HEK293 (cell line): Measurements from ENCODE around the gene PACSIN2.
A peak's percentile ranks its signal among the peaks of the same experiment; 100 is the strongest.

Experiments used
- GFI1B ChIP-seq: fragments of 450-650 bp; formaldehyde crosslinking; IDR thresholded peaks from 2 replicates; pipeline ENCODE4 v1.5.1; 2016; ENCODE audit warnings: missing biosample characterization, missing genetic modification characterization
- GLI2 ChIP-seq: fragments of 450-650 bp; formaldehyde crosslinking; IDR thresholded peaks from 2 replicates; pipeline ENCODE4; 2017; ENCODE audit warnings: missing biosample characterization, missing genetic modification characterization, low read depth, borderline replicate concordance
- PATZ1 ChIP-seq: fragments of 450-650 bp; formaldehyde crosslinking; IDR thresholded peaks from 2 replicates; pipeline ENCODE4 v1.5.1; 2016; ENCODE audit warnings: missing biosample characterization, missing genetic modification characterization
- PRDM2 ChIP-seq: fragments of 450-650 bp; formaldehyde crosslinking; IDR thresholded peaks from 2 replicates; pipeline ENCODE4 v1.5.1; 2016; ENCODE audit warnings: missing biosample characterization, missing genetic modification characterization, borderline replicate concordance
- SCRT1 ChIP-seq: fragments of 450-650 bp; formaldehyde crosslinking; IDR thresholded peaks from 2 replicates; pipeline ENCODE4 v1.5.1; 2016; ENCODE audit warnings: missing biosample characterization, missing genetic modification characterization, borderline replicate concordance
- SP2 ChIP-seq: fragments of 450-650 bp; formaldehyde crosslinking; IDR thresholded peaks from 2 replicates; pipeline ENCODE4 v1.5.1; 2016; ENCODE audit warnings: missing biosample characterization, missing genetic modification characterization
- SP7 ChIP-seq: fragments of 450-650 bp; formaldehyde crosslinking; IDR thresholded peaks from 2 replicates; pipeline ENCODE4 v1.5.1; 2016; ENCODE audit warnings: missing biosample characterization, missing genetic modification characterization
- TRIM28 ChIP-seq: IDR thresholded peaks from 2 replicates; pipeline ENCODE4 v1.6.1; 2011; ENCODE audit warnings: low read length, control low read depth, borderline replicate concordance
- TSHZ1 ChIP-seq: fragments of 450-650 bp; formaldehyde crosslinking; IDR thresholded peaks from 2 replicates; pipeline ENCODE4 v1.5.1; 2016; ENCODE audit warnings: missing biosample characterization, missing genetic modification characterization, borderline replicate concordance
- ZBTB1 ChIP-seq: fragments of 450-650 bp; formaldehyde crosslinking; IDR thresholded peaks from 2 replicates; pipeline ENCODE4 v1.5.1; 2016; ENCODE audit warnings: missing biosample characterization, missing genetic modification characterization
- ZEB2 ChIP-seq: fragments of 450-650 bp; formaldehyde crosslinking; IDR thresholded peaks from 2 replicates; pipeline ENCODE4 v1.5.1; 2016; ENCODE audit warnings: missing biosample characterization, missing genetic modification characterization
- ZIC2 ChIP-seq: fragments of 450-650 bp; formaldehyde crosslinking; IDR thresholded peaks from 2 replicates; pipeline ENCODE4 v1.5.1; 2016; ENCODE audit warnings: missing biosample characterization, missing genetic modification characterization
- ZNF239 ChIP-seq: fragments of 450-650 bp; formaldehyde crosslinking; IDR thresholded peaks from 2 replicates; pipeline ENCODE4 v1.5.1; 2016; ENCODE audit warnings: missing biosample characterization, missing genetic modification characterization
- ZNF248 ChIP-seq: fragments of 450-650 bp; formaldehyde crosslinking; IDR thresholded peaks from 2 replicates; pipeline ENCODE4 v1.5.1; 2017; ENCODE audit warnings: missing biosample characterization, missing genetic modification characterization
- ZNF366 ChIP-seq: fragments of 450-650 bp; formaldehyde crosslinking; conservative IDR thresholded peaks from 2 replicates; pipeline ENCODE4 v1.5.1; 2016; ENCODE audit warnings: missing biosample characterization, missing genetic modification characterization
- ZNF416 ChIP-seq: fragments of 450-650 bp; formaldehyde crosslinking; IDR thresholded peaks from 2 replicates; pipeline ENCODE4 v1.5.1; 2016; ENCODE audit warnings: missing biosample characterization, missing genetic modification characterization
- ZNF510 ChIP-seq: fragments of 450-650 bp; formaldehyde crosslinking; IDR thresholded peaks from 2 replicates; pipeline ENCODE4 v1.5.1; 2018; ENCODE audit warnings: mild to moderate bottlenecking, missing genetic modification characterization, missing biosample characterization; ENCODE audit not compliant: insufficient replicate concordance
- ZNF513 ChIP-seq: fragments of 450-650 bp; IDR thresholded peaks from 2 replicates; pipeline ENCODE4 v1.5.1; 2018; ENCODE audit warnings: missing biosample characterization, missing genetic modification characterization
- ZNF639 ChIP-seq: fragments of 450-650 bp; formaldehyde crosslinking; IDR thresholded peaks from 2 replicates; pipeline ENCODE4 v1.5.1; 2016; ENCODE audit warnings: missing biosample characterization, missing genetic modification characterization
- ZNF654 ChIP-seq: fragments of 450-650 bp; formaldehyde crosslinking; IDR thresholded peaks from 2 replicates; pipeline ENCODE4 v1.5.1; 2016; ENCODE audit warnings: low read depth, missing biosample characterization, missing genetic modification characterization
- ZNF664 ChIP-seq: fragments of 450-650 bp; formaldehyde crosslinking; IDR thresholded peaks from 2 replicates; pipeline ENCODE4 v1.5.1; 2016; ENCODE audit warnings: missing biosample characterization, missing genetic modification characterization
- ZNF692 ChIP-seq: fragments of 450-650 bp; formaldehyde crosslinking; IDR thresholded peaks from 2 replicates; pipeline ENCODE4 v1.5.1; 2016; ENCODE audit warnings: missing biosample characterization, missing genetic modification characterization
- ZSCAN23 ChIP-seq: fragments of 450-650 bp; formaldehyde crosslinking; IDR thresholded peaks from 2 replicates; pipeline ENCODE4 v1.5.1; 2016; ENCODE audit warnings: missing biosample characterization, missing genetic modification characterization

Gene PACSIN2

GRCh38 chr22:42939941-42940653 is 74.9 kb downstream of the PACSIN2 start (continued):
- TF ChIP-seq ZIC2 (tag by site-specific recombination) (peak; percentile 66), GFI1B (tag by site-specific recombination) (peak; percentile 32; the same call in 1 of the 2 replicates), GLI2 (tag by site-specific recombination) (peak; percentile 54; the same call in 1 of the 2 replicates), SCRT1 (tag by site-specific recombination) (no peak), ZNF510 (tag by site-specific recombination) (no peak), ZNF239 (tag by site-specific recombination) (no peak), ZNF366 (tag by site-specific recombination) (peak; percentile 75), ZNF664 (tag by site-specific recombination) (0 out of 2 replicates have a peak, but pooled peaks have one; percentile 7), ZNF654 (tag by site-specific recombination) (0 out of 2 replicates have a peak, but pooled peaks have one; percentile 3), ZEB2 (tag by site-specific recombination) (peak; percentile 89), PRDM2 (tag by site-specific recombination) (no peak), ZBTB1 (tag by site-specific recombination) (0 out of 2 replicates have a peak, but pooled peaks have one; percentile 47), PATZ1 (peak; percentile 62), SP7 (peak; percentile 98), ZNF639 (tag by site-specific recombination) (peak; percentile 92), TSHZ1 (peak; percentile 37; the same call in 1 of the 2 replicates), ZNF692 (tag by site-specific recombination) (peak; percentile 50), ZSCAN23 (tag by site-specific recombination) (peak; percentile 23; the same call in 1 of the 2 replicates), ZNF513 (no peak), TRIM28 (peak; percentile 64; the same call in 1 of the 2 replicates), ZNF248 (no peak), SP2 (tag by site-specific recombination) (0 out of 2 replicates have a peak, but pooled peaks have one; percentile 12), ZNF416 (tag by site-specific recombination) (no peak)
